ENCODE results near the gene CD48.

CD48 gene

DNA sequence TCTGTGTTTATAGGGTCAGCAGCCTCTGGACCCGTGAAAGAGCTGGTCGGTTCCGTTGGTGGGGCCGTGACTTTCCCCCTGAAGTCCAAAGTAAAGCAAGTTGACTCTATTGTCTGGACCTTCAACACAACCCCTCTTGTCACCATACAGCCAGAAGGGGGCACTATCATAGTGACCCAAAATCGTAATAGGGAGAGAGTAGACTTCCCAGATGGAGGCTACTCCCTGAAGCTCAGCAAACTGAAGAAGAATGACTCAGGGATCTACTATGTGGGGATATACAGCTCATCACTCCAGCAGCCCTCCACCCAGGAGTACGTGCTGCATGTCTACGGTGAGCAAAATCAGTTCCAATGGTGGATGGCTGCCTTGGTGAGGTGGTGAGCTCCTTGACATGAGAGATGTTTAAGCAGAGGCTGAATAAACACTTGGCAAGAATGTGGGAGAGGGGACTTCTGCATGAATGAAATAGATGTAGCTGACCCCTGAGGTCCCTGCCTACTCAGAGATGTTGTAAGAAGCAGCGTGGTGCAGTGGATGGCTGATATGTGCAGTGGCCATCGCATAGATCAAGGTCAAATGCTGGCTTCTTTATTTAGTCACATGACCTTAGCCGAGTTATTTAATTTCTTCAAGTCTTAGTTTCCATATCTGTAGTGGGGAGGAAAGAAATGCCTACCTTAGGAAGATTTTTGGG is 36.7 kb upstream of the CD48 start:
- no peak for TF ChIP-seq POLR2AphosphoS5 (IDR thresholded peaks at IDR 0.05; ENCODE audit: low read depth, low read length)
- TF ChIP-seq TAF1 (IDR thresholded peaks at IDR 0.05; ENCODE audit: borderline replicate concordance, low read depth, low read length), result no peak
- TF ChIP-seq POLR2A (IDR thresholded peaks at IDR 0.05; ENCODE audit: low read depth, low read length), result no peak
- peak; percentile 51 for FAIRE-seq
- DNase-seq (ENCODE audit: insufficient read length), result no peak

DNA sequence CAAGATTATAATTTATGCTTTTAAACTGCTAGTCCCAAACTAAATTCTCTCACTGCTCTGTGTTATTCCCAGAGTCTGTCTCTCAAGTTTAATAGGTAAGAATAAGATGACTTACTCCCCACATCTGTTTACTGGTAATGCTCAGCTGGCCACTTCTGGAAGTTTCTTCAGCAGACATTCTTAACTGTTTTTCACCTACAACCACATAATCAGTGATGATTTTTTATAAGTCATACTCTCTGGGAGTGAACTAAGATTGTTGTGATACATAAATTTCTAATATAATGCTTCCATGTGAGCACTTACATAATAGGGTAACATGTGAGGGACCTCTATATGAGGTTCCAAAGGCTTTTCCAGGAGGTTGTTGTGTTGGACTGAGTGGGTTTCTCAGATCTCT is 36.1 kb upstream of the CD48 start:
- no peak for TF ChIP-seq POLR2A (IDR thresholded peaks at IDR 0.05; ENCODE audit: low read depth, low read length)
- TF ChIP-seq POLR2AphosphoS5 (IDR thresholded peaks at IDR 0.05; ENCODE audit: low read depth, low read length), result no peak
- no peak for TF ChIP-seq TAF1 (IDR thresholded peaks at IDR 0.05; ENCODE audit: borderline replicate concordance, low read depth, low read length)
- FAIRE-seq (no peak), DNase-seq (ENCODE audit: insufficient read length) (no peak)

- no peak for TF ChIP-seq TAF1 (IDR thresholded peaks at IDR 0.05; ENCODE audit: borderline replicate concordance, low read depth, low read length)
- TF ChIP-seq POLR2A (IDR thresholded peaks at IDR 0.05; ENCODE audit: low read depth, low read length), result no peak
- no peak for TF ChIP-seq POLR2AphosphoS5 (IDR thresholded peaks at IDR 0.05; ENCODE audit: low read depth, low read length)
- DNase-seq (ENCODE audit: insufficient read length) (no peak), FAIRE-seq (peak; percentile 70)
Observed at GRCh38 chr1:160746836-160747500, 35.3 kb upstream of the CD48 start.

DNA sequence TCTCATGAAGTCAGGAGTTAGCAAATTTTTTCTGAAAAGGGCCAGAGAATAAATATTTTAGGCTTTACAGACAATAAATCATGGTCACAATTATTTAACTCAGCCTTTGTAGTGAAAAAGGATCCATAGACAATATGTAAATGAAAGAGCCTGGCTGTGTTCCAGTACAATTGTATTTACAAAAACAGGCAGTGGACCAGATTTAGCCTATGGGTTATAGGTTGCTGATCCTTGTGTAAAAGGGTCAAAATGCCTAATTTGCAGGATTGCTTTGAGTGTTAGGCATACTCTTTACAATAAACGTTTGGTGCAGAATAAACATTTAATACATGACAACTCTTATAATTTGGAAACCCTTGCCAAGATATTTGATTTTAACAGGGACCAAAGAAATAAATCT is 33.9 kb upstream of the CD48 start:
- FAIRE-seq, result no peak
- TF ChIP-seq POLR2AphosphoS5 (IDR thresholded peaks at IDR 0.05; ENCODE audit: low read depth, low read length) (no peak), TAF1 (IDR thresholded peaks at IDR 0.05; ENCODE audit: borderline replicate concordance, low read depth, low read length) (no peak), POLR2A (IDR thresholded peaks at IDR 0.05; ENCODE audit: low read depth, low read length) (no peak)
- no peak for DNase-seq (ENCODE audit: insufficient read length)

GRCh38 chr1:160744852-160745520 is 33.4 kb upstream of the CD48 start:
- FAIRE-seq (peak; percentile 73), DNase-seq (ENCODE audit: insufficient read length) (no peak)
- TF ChIP-seq POLR2AphosphoS5 (IDR thresholded peaks at IDR 0.05; ENCODE audit: low read depth, low read length), result 0 out of 2 replicates have a peak, but pooled peaks have one; percentile 39
- TF ChIP-seq TAF1 (IDR thresholded peaks at IDR 0.05; ENCODE audit: borderline replicate concordance, low read depth, low read length), result no peak
- TF ChIP-seq POLR2A (IDR thresholded peaks at IDR 0.05; ENCODE audit: low read depth, low read length), result no peak

- FAIRE-seq, result peak; percentile 50
- TF ChIP-seq POLR2AphosphoS5 (IDR thresholded peaks at IDR 0.05; ENCODE audit: low read depth, low read length) (no peak), TAF1 (IDR thresholded peaks at IDR 0.05; ENCODE audit: borderline replicate concordance, low read depth, low read length) (no peak), POLR2A (IDR thresholded peaks at IDR 0.05; ENCODE audit: low read depth, low read length) (no peak)
- DNase-seq (ENCODE audit: insufficient read length), result no peak
Observed at GRCh38 chr1:160744199-160744851, 32.7 kb upstream of the CD48 start.

DNA sequence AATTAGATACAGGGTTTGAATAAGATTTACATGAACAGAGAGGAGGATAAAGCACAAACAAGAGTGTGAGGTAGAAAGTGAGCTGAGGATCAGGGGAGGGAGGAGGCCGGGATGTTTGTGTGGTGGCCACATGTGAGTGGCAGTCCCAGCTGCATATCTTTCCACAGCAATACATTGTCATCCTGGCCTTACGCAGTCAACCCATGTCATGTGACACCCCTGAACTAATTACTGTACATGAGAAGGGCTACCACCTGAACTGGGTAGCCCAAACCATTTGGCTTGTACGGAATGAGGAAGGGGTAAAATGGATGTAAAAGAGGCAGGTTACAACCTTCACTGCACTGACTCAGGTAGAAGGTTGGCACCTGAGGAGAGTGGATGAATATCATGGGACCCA is 31.6 kb upstream of the CD48 start:
- FAIRE-seq (peak; percentile 64), DNase-seq (ENCODE audit: insufficient read length) (no peak)
- no peak for TF ChIP-seq TAF1 (IDR thresholded peaks at IDR 0.05; ENCODE audit: borderline replicate concordance, low read depth, low read length)
- TF ChIP-seq POLR2A (IDR thresholded peaks at IDR 0.05; ENCODE audit: low read depth, low read length), result no peak
- no peak for TF ChIP-seq POLR2AphosphoS5 (IDR thresholded peaks at IDR 0.05; ENCODE audit: low read depth, low read length)

- FAIRE-seq (peak; percentile 67), DNase-seq (ENCODE audit: insufficient read length) (no peak)
- TF ChIP-seq POLR2A (IDR thresholded peaks at IDR 0.05; ENCODE audit: low read depth, low read length) (no peak), POLR2AphosphoS5 (IDR thresholded peaks at IDR 0.05; ENCODE audit: low read depth, low read length) (no peak), TAF1 (IDR thresholded peaks at IDR 0.05; ENCODE audit: borderline replicate concordance, low read depth, low read length) (no peak)
Observed at GRCh38 chr1:160742428-160743127, 31.0 kb upstream of the CD48 start.

GRCh38 chr1:160741612-160742348 is 30.2 kb upstream of the CD48 start:
- DNase-seq (ENCODE audit: insufficient read length) (no peak), FAIRE-seq (peak; percentile 90)
- no peak for TF ChIP-seq POLR2A (IDR thresholded peaks at IDR 0.05; ENCODE audit: low read depth, low read length)
- TF ChIP-seq TAF1 (IDR thresholded peaks at IDR 0.05; ENCODE audit: borderline replicate concordance, low read depth, low read length), result no peak
- TF ChIP-seq POLR2AphosphoS5 (IDR thresholded peaks at IDR 0.05; ENCODE audit: low read depth, low read length), result no peak

GRCh38 chr1:160741092-160741501 is 29.5 kb upstream of the CD48 start:
- DNase-seq (ENCODE audit: insufficient read length), result no peak
- TF ChIP-seq POLR2AphosphoS5 (IDR thresholded peaks at IDR 0.05; ENCODE audit: low read depth, low read length), result no peak
- TF ChIP-seq TAF1 (IDR thresholded peaks at IDR 0.05; ENCODE audit: borderline replicate concordance, low read depth, low read length), result no peak
- no peak for TF ChIP-seq POLR2A (IDR thresholded peaks at IDR 0.05; ENCODE audit: low read depth, low read length)
- FAIRE-seq, result peak; percentile 91
